Forelimb muscle (tissue), 1 donor: ENCODE results near the gene SH2D1B. TPM values are rescaled to one million over a fixed set of nuclear protein-coding genes. Genes with fewer than 3 reads are reported as not detected.
"Not testable (repeated sequence)": the region's sequence is repeated elsewhere in the genome, so short reads cannot be mapped to it uniquely, and the experiment has no call there.

Experiments used
- DNase-seq: peaks from one replicate; pipeline ENCODE4 v3.0.0-alpha.2; 2013; ENCODE audit warnings: low read depth
- polyA plus RNA-seq: library from polyadenylated mRNA; unstranded; fragments of 120-200 nt; gene quantifications from one replicate; pipeline ENCODE4 v1.2.1, GENCODE V29; 2013; ENCODE audit not compliant: insufficient read length

Gene SH2D1B, protein sequence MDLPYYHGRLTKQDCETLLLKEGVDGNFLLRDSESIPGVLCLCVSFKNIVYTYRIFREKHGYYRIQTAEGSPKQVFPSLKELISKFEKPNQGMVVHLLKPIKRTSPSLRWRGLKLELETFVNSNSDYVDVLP
- 0.71 TPM for polyA plus RNA-seq

- DNase-seq, result no peak
Observed at GRCh38 chr1:162412002-162412401, at the start of gene SH2D1B. Gene SH2D1B (minus strand): TSS chr1:162412136. CDS start chr1:162412016, 120 bp downstream.

GRCh38 chr1:162458236-162458635, 46.3 kb upstream of the SH2D1B start:
- DNase-seq, result no peak

GRCh38 chr1:162456323-162456722, 44.4 kb upstream of the SH2D1B start:
- no peak for DNase-seq

GRCh38 chr1:162454361-162454760, 42.4 kb upstream of the SH2D1B start:
- not testable (repeated sequence) for DNase-seq

- DNase-seq, result no peak
Observed at GRCh38 chr1:162446946-162447345, 35.0 kb upstream of the SH2D1B start.

DNA sequence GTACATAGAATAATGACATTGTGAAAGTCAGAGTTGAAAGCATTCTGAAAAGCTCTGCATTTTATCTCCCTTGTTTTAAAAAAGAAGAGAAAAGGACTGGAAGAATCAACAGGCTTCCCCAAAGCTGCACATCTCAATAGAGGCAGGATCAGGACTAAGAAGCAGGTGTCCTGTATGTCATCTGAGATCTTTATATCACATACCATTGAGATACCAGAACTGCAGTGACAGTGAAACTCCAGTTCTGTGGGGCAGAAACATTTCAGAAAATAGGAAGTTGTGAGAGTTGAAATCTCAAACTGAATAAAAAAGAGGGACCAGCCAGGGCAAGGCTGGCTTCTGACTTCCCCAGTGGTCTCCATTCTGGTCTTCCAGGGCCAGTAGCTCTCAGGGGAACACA, 33.0 kb upstream of the SH2D1B start:
- DNase-seq, result no peak

GRCh38 chr1:162432977-162433713, 21.2 kb upstream of the SH2D1B start:
- not testable (repeated sequence) for DNase-seq

GRCh38 chr1:162430583-162430982, 18.6 kb upstream of the SH2D1B start:
- no peak for DNase-seq

GRCh38 chr1:162422662-162423375, 10.9 kb upstream of the SH2D1B start:
- no peak for DNase-seq

- DNase-seq, result no peak
Observed at GRCh38 chr1:162421258-162422164, 9.6 kb upstream of the SH2D1B start.

GRCh38 chr1:162420120-162420519, 8.2 kb upstream of the SH2D1B start:
- no peak for DNase-seq

DNA sequence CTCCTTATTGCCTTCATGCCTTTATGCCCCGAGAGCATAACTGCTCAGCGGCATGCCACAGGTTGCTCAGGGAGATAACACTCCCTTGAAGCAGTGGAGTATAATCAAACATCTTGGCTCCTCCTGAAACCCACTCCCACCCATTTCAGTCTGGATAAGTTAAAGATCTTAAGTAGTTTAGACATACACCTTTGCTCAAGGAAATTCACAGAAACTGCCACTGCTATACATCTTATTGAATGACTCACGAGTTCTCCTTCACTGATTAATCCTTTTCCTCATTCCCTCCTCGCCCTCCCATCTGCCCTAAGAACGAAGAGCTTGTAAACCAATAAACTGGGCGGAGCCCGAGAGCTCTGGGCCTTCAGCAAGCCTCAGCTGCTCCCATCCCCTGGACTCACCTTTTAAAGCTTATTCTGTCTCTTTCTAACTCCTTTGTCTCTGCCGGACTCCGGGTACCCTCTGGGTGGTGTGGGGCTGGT, 7.6 kb upstream of the SH2D1B start:
- DNase-seq, result not testable (repeated sequence)

GRCh38 chr1:162418584-162418983, 6.6 kb upstream of the SH2D1B start:
- DNase-seq, result not testable (repeated sequence)

DNA sequence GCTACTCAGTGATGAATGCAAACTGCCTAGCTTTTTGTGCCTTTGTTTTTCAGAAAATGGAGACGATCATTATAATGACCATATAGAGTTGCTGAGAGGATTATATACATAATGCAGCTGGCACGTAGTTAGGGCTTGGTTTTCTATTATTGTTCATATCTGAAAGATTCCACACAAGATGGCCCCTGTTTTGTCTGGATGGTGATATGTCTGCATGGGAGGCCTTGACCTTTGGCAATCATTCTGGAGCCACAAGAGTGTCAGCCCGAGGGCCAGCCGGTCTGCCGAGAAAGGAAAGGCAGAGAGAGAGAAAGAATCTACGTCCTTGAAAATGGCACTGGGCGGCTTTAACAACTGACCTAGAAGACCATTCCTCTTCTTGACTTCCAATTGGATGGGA, 5.7 kb upstream of the SH2D1B start:
- no peak for DNase-seq

GRCh38 chr1:162416909-162417308, 5.0 kb upstream of the SH2D1B start:
- DNase-seq, result no peak

DNA sequence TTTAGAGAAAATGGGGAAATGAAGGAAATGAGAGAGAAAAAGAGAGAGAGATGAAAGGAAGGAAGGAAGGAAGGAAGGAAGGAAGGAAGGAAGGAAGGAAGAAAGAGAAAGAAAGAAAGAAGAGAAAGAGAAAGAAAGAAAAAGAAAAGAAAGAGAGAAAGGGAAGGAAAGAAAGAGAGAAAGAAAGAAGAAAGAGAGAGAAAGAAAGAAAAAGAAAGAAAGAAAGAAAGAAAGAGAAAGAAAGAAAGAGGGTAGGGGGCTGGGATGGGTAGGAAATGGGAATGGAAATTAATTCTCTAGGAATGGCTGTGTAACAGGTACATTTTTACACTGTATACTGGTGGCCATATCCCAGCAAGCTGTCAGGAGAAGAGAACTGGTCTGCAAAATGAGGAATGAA, 4.3 kb upstream of the SH2D1B start:
- no peak for DNase-seq

DNA sequence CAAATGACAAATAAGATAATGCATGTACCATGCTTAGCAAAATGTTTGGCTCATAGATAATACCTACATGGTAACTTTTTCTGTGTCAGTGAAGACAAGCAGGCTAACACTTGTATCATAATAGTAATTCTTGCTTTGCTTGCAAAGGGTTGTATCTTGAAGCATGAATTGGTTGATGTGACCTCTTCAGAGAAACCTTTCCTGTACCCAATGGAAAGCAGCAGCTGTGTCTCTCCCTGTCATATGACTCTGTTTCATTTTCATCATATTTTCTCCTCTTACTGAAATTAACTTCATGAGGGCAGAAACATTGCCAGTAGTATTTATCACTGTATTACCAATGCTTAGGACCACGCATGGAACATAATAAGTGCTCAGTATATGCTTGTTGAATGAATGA, 4.4 kb downstream of the SH2D1B start:
- DNase-seq, result no peak

DNA sequence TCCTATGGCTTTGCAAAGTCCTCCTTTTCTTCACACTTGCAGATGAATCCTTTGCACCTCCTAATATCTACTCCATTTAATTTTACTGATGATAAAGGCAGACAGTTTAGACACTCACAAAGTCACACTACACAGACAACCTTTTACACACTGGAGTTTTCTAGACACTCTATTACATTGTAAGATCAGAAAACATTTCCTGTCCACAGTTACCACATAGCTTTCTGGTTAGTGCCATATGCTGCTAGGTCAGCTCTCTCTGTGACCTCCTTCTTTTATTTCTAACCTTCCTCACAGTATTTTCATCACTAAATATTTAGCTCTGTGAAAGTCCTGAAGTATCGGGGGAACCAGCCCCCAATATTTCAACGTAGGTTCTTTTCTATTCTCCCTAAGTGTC, 5.1 kb downstream of the SH2D1B start:
- no peak for DNase-seq

DNA sequence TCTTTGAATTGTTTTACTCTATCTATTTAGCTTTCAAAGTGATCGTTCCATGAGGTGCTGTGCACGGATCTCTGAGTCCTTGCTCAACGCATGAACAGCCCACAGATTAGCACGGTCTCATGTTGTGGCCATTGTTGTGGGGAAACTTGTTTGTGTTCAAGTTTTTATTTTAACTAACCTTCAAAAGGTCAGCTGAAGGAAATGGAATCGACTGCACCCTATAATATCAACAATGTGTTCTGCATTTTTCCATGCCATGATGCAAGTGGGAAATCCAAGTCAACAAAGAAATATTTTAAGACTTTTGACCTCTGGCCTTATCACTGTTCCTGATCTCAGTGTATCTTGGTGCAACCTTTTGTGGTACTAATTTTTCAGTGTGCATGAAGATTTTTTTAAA, 6.1 kb downstream of the SH2D1B start:
- DNase-seq, result no peak

GRCh38 chr1:162404550-162405160, 7.3 kb downstream of the SH2D1B start:
- no peak for DNase-seq

- DNase-seq, result no peak
Observed at GRCh38 chr1:162400790-162401355, 11.1 kb downstream of the SH2D1B start.
